ENCODE data around the gene GPR4. TPM values are rescaled to one million over a fixed set of nuclear protein-coding genes. Genes with fewer than 3 reads are reported as not detected.
A peak's percentile ranks its signal among the peaks of the same experiment; 100 is the strongest.

Gene GPR4
- total RNA-seq, 1 donor: not detected

GRCh38 chr19:45589768-45590167, 12.2 kb downstream of the GPR4 start:
- no peak overlapping the region for H3K4me3 ChIP-seq (ENCODE audit: low read depth, low read length)
- DNase-seq (ENCODE audit: low read depth): no peak
- TF ChIP-seq CTCF (IDR thresholded peaks at IDR 0.05; ENCODE audit: insufficient read depth, low read length): no peak

GRCh38 chr19:45587873-45588272, 14.1 kb downstream of the GPR4 start:
- DNase-seq (ENCODE audit: low read depth): no peak
- no peak overlapping the region for H3K4me3 ChIP-seq (ENCODE audit: low read depth, low read length)
- no peak for TF ChIP-seq CTCF (IDR thresholded peaks at IDR 0.05; ENCODE audit: insufficient read depth, low read length)

- peak overlapping the region; percentile 72 for H3K4me3 ChIP-seq (ENCODE audit: low read depth, low read length)
- DNase-seq (ENCODE audit: low read depth): no peak
- no peak for TF ChIP-seq CTCF (IDR thresholded peaks at IDR 0.05; ENCODE audit: insufficient read depth, low read length)
Observed at GRCh38 chr19:45585158-45585577, 16.8 kb downstream of the GPR4 start.

- H3K4me3 ChIP-seq (ENCODE audit: low read depth, low read length): peak within 1 kb of the TSS; percentile 92
- peak; percentile 100 for DNase-seq (ENCODE audit: low read depth)
- TF ChIP-seq CTCF (IDR thresholded peaks at IDR 0.05; ENCODE audit: insufficient read depth, low read length): no peak
Observed at GRCh38 chr19:45584332-45585157, 17.5 kb downstream of the GPR4 start, which contains the start of gene OPA3. Gene OPA3 (minus strand): TSS chr19:45584802. CDS start chr19:45584764, 38 bp downstream.

GRCh38 chr19:45581576-45581975, 20.4 kb downstream of the GPR4 start:
- TF ChIP-seq CTCF (IDR thresholded peaks at IDR 0.05; ENCODE audit: insufficient read depth, low read length): no peak
- H3K4me3 ChIP-seq (ENCODE audit: low read depth, low read length): no peak overlapping the region
- no peak for DNase-seq (ENCODE audit: low read depth)

DNA sequence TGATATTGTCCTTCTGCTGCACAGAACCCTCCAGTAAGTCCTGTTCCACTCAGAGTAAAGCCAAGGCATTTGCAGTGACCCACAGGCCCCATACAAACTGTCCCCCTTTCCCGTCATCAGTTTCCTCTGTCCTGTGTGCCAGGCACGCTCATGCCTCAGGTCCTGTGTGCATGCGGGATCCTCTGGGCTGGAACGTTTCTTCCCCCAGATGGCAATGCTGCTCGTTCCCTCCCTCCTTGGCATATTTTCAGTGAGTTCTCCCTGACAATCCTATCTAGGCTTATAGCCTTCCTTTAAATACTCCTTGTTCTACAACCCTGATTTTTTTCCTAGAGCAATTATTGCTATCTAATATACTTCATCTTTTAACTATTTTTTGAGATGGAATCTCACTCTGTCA, 23.2 kb downstream of the GPR4 start:
- H3K4me3 ChIP-seq (ENCODE audit: low read depth, low read length): no peak overlapping the region
- TF ChIP-seq CTCF (IDR thresholded peaks at IDR 0.05; ENCODE audit: insufficient read depth, low read length): no peak
- no peak for DNase-seq (ENCODE audit: low read depth)
